Measurements from ENCODE around the gene GTF2IRD1.

DNA sequence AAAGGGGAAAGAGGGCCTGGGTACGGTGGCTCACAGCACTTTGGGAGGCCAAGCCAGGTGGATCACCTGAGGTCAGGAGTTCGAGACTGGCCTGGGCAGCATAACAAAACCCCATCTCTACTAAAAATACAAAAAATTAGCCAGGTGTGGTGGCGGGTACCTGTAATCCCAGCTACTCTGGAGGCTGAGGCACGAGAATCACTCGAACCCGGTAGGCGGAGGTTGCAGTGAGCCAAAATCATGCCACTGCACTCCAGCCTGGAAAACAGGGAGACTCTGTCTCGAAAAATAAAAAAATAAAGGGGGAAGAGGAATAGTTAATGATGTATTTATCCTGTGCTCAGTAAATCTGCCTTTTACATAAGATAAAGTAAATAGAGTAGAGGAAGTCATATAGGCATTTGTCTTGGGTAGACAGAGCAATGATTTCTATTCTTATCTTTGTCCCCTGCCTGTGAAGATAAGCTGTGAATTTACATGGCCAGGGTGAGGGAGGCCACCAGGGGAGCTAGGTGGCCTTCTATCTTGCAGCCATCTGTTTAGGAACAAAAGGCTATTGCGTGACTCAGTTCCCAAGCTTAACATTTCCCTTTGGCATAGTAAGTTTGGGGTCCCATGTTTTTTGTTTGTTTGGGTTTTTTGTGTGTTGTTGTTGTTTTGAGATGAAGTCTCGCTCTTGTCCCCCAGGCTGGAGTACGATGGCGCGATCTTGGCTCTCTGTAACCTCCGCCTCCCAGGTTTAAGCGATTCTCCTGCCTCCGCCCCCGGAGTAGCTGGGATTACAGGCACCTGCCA is 130.7 kb downstream of the GTF2IRD1 start:
- TF ChIP-seq REST (IDR thresholded peaks at IDR 0.05; ENCODE audit: insufficient read depth in 1 of 2, low read depth in 2 of 2, low read length in 2 of 2) = no peak
- no peak for TF ChIP-seq POLR2AphosphoS5 (IDR thresholded peaks at IDR 0.05; ENCODE audit: low read depth, low read length)
- no peak for TF ChIP-seq SIN3A (IDR thresholded peaks at IDR 0.05; ENCODE audit: borderline replicate concordance, insufficient read depth, low read length)
- TF ChIP-seq TAF1 (IDR thresholded peaks at IDR 0.05; ENCODE audit: borderline replicate concordance, insufficient read depth, low read length) = no peak
- no peak for TF ChIP-seq FOXP2 (optimal IDR thresholded peaks at IDR 0.05; ENCODE audit: borderline replicate concordance, extremely low read depth, extremely low read length, insufficient read depth)

Data from PFSK-1 (cell line).